Osteoblast (primary cell): ENCODE data around the gene ADGRE2. TPM values are rescaled to one million over a fixed set of nuclear protein-coding genes. Genes with fewer than 3 reads are reported as not detected.
"Not testable (repeated sequence)": the region's sequence is repeated elsewhere in the genome, so short reads cannot be mapped to it uniquely, and the experiment has no call there.

Experiments
- DNase-seq: peaks from one replicate; pipeline ENCODE4 v3.0.0; 2011; ENCODE audit warnings: low spot score, mixed read lengths; ENCODE audit not compliant: insufficient read length; ENCODE audit errors: missing footprints
- H2AFZ ChIP-seq: 2 replicates; pipeline ENCODE4 v1.6.0; 2011; ENCODE audit warnings: mild to moderate bottlenecking, low read length
- H3K27ac ChIP-seq: 2 replicates; pipeline ENCODE4 v1.5.1; 2011; ENCODE audit warnings: mild to moderate bottlenecking, low read depth, low read length, moderate library complexity
- H3K27me3 ChIP-seq: 2 replicates; pipeline ENCODE4 v1.6.0; 2012; ENCODE audit warnings: mild to moderate bottlenecking, control low read depth, inconsistent platforms, low read length, moderate library complexity; ENCODE audit not compliant: insufficient read depth
- H3K36me3 ChIP-seq: 2 replicates; pipeline ENCODE4 v1.5.1; 2011; ENCODE audit warnings: mild to moderate bottlenecking, low read length, control low read depth, moderate library complexity; ENCODE audit not compliant: insufficient read depth
- H3K4me1 ChIP-seq: 2 replicates; pipeline ENCODE4 v1.5.1; 2011; ENCODE audit warnings: mild to moderate bottlenecking, low read length, control low read depth, moderate library complexity; ENCODE audit not compliant: insufficient read depth
- H3K4me2 ChIP-seq: 2 replicates; pipeline ENCODE4 v1.6.0; 2011; ENCODE audit warnings: mild to moderate bottlenecking, low read length; ENCODE audit not compliant: insufficient read depth
- H3K4me3 ChIP-seq: fragments of 200-600 bp; sonication (generic); 3 replicates; pipeline ENCODE4 v1.5.1; 2012; ENCODE audit warnings: mild to moderate bottlenecking, low read length, inconsistent platforms; ENCODE audit not compliant: insufficient read depth
- H3K79me2 ChIP-seq: 2 replicates; pipeline ENCODE4 v1.6.0; 2012; ENCODE audit warnings: mild to moderate bottlenecking, low read length, control low read depth, inconsistent platforms; ENCODE audit not compliant: insufficient read depth
- H3K9me3 ChIP-seq: 2 replicates; pipeline ENCODE4 v1.5.1; 2011; ENCODE audit warnings: low read depth, low read length, control low read depth
- H4K20me1 ChIP-seq: 2 replicates; pipeline ENCODE4 v1.6.0; 2012; ENCODE audit warnings: mild to moderate bottlenecking, low read length, control low read depth; ENCODE audit not compliant: insufficient read depth
- CTCF ChIP-seq: IDR thresholded peaks from 2 replicates; pipeline ENCODE4 v1.5.1; 2011; ENCODE audit warnings: mild to moderate bottlenecking, low read depth, low read length, moderate library complexity; ENCODE audit errors: extremely low read depth
- total RNA-seq: library from RNA; depleted of rRNA; stranded (reverse); fragments of >200 nt; gene quantifications from 2 replicates; pipeline ENCODE4 v1.2.3, GENCODE V29; 2012

The ADGRE2 gene
- 0.59 and 0.72 TPM in 2 replicates for total RNA-seq

DNA sequence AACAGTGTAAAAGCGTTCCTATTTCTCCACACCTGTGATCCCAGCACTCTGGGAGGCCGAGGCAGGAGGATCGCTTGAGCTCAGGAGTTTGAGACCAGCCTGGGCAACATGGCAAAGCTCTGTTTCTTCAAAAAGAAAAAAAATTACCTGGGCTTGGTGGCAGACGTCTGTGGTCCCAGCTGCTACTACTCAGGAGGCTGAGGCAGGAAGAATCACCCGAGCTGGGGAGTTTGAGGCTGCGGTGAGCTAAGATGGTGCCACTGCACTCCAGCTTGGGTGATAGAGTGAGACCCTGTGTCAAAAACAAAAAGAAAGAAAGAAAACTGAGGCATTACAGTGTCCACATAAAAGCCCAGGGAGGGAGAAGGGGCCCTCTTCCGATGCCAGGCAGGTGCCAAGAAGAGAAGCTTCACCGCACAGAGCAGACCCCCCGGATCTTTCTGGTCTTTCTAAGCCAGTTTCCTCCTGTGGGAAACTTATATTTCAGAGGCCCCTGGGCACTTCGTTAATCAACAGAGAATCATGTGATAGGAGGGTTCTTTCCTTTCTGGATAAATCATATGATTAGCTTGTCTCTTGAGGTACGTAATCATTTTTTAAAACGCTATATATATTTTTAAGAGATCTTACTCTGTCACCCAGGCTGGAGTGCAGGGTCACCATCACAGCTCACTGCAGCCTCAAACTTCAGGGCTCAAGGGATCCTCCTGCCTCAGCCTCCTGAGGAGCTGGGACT lies at the start of gene ADGRE2:
ADGRE2 (minus strand) TSS at position 451 of the 736 bp plus-strand sequence. CDS start 1,804 bp downstream, outside the sequence.
- H2AFZ ChIP-seq, H3K27me3 ChIP-seq, H4K20me1 ChIP-seq, H3K4me3 ChIP-seq, H3K79me2 ChIP-seq, H3K36me3 ChIP-seq, H3K4me1 ChIP-seq, H3K4me2 ChIP-seq, H3K27ac ChIP-seq, H3K9me3 ChIP-seq: not testable (repeated sequence)
- peak; percentile 45 for DNase-seq

- DNase-seq, result no peak
- Histone ChIP-seq H3K36me3 (no peaks in the 10 kb centered on the region), H3K4me1 (no peaks in the 10 kb centered on the region), H4K20me1 (no peaks in the 10 kb centered on the region), H3K4me3 (no peak overlapping the region), H3K9me3 (no peaks in the 10 kb centered on the region), H3K4me2 (no peak overlapping the region), H3K27me3 (no peaks in the 10 kb centered on the region), H3K27ac (no peak overlapping the region), H3K79me2 (no peaks in the 10 kb centered on the region), H2AFZ (no peak overlapping the region)
- TF ChIP-seq CTCF, result no peak
Observed at GRCh38 chr19:14826006-14826405, 47.6 kb upstream of the ADGRE2 start.

DNA sequence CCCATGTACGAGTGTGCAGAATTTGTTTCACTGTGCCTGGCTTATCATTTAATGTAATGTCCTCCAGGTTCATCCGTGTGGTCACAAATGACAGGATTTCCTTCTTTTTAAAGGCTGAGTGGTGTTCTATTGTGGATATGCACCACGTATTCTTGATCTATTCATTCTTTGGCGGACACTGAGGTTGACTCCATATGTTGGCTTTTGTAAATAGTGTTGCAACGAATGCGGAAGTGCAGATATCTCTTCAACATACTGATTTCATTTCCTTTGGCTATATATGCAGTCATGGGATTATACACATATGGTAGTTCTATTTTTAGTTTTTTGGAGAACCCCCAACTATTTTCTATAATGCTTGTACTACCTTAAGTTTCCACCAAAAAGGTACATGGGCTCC lies 43.6 kb upstream of the ADGRE2 start:
- H3K27me3 ChIP-seq, result no peaks in the 10 kb centered on the region
- H4K20me1 ChIP-seq, result no peaks in the 10 kb centered on the region
- TF ChIP-seq CTCF, result no peak
- no peak for DNase-seq
- H3K27ac ChIP-seq, result no peak overlapping the region
- H3K4me2 ChIP-seq, result no peak overlapping the region
- no peaks in the 10 kb centered on the region for H3K79me2 ChIP-seq
- H3K9me3 ChIP-seq, result no peaks in the 10 kb centered on the region
- no peak overlapping the region for H3K4me3 ChIP-seq
- H3K4me1 ChIP-seq, result no peaks in the 10 kb centered on the region
- H3K36me3 ChIP-seq, result no peaks in the 10 kb centered on the region
- no peak overlapping the region for H2AFZ ChIP-seq

GRCh38 chr19:14818588-14818987 lies 40.2 kb upstream of the ADGRE2 start:
- Histone ChIP-seq H3K4me3 (no peak overlapping the region), H3K9me3 (no peaks in the 10 kb centered on the region), H3K27ac (no peak overlapping the region), H2AFZ (no peak overlapping the region), H3K4me1 (no peaks in the 10 kb centered on the region), H3K27me3 (no peaks in the 10 kb centered on the region), H3K4me2 (no peak overlapping the region), H3K36me3 (no peaks in the 10 kb centered on the region), H3K79me2 (no peaks in the 10 kb centered on the region), H4K20me1 (no peaks in the 10 kb centered on the region)
- DNase-seq, result no peak
- TF ChIP-seq CTCF, result no peak
